Hepatocyte (in vitro differentiated cells): Measurements from ENCODE around the gene GPR152. TPM values are rescaled to one million over a fixed set of nuclear protein-coding genes. Genes with fewer than 3 reads are reported as not detected.
A peak's percentile ranks its signal among the peaks of the same experiment; 100 is the strongest.

ENCODE experiments used
- DNase-seq: peaks from one replicate; pipeline ENCODE4 v3.0.0-alpha.2; 2016; ENCODE audit warnings: low spot score
- H2AFZ ChIP-seq: fragments of 200-600 bp; sonication (generic); 2 replicates; pipeline ENCODE4 v1.6.0; 2016; ENCODE audit warnings: antibody characterized with exemption, mild to moderate bottlenecking
- H3K27ac ChIP-seq: fragments of 200-600 bp; sonication (generic); 2 replicates; pipeline ENCODE4 v1.5.1; 2016; ENCODE audit warnings: mild to moderate bottlenecking
- H3K27me3 ChIP-seq: fragments of 200-600 bp; sonication (generic); 2 replicates; pipeline ENCODE4 v1.6.1; 2016
- H3K36me3 ChIP-seq: fragments of 200-600 bp; sonication (generic); replicated peaks from 2 replicates; pipeline ENCODE4 v1.5.1; 2016; ENCODE audit warnings: low read depth; ENCODE audit not compliant: insufficient read depth
- H3K4me1 ChIP-seq: fragments of 200-600 bp; sonication (generic); 2 replicates; pipeline ENCODE4 v1.5.1; 2016; ENCODE audit warnings: mild to moderate bottlenecking, moderate library complexity; ENCODE audit not compliant: insufficient read depth
- H3K4me2 ChIP-seq: fragments of 200-600 bp; sonication (generic); 2 replicates; pipeline ENCODE4 v1.6.0; 2016
- H3K4me3 ChIP-seq: fragments of 200-600 bp; sonication (generic); 2 replicates; pipeline ENCODE4 v1.5.1; 2016; ENCODE audit warnings: mild to moderate bottlenecking
- H3K79me2 ChIP-seq: fragments of 200-600 bp; sonication (generic); 2 replicates; pipeline ENCODE4 v1.6.0; 2017; ENCODE audit warnings: mild to moderate bottlenecking
- H3K9me2 ChIP-seq: fragments of 200-600 bp; sonication (generic); replicated peaks from 2 replicates; pipeline ENCODE4 v1.6.0; 2017; ENCODE audit warnings: mild to moderate bottlenecking; ENCODE audit not compliant: insufficient read depth
- H3K9me3 ChIP-seq: fragments of 200-600 bp; sonication (generic); 2 replicates; pipeline ENCODE4 v1.5.1; 2016; ENCODE audit warnings: low read depth, mild to moderate bottlenecking
- H4K20me1 ChIP-seq: fragments of 200-600 bp; sonication (generic); 2 replicates; pipeline ENCODE4 v1.6.0; 2016; ENCODE audit warnings: mild to moderate bottlenecking; ENCODE audit not compliant: insufficient read depth, poor library complexity, severe bottlenecking
- EZH2 ChIP-seq: fragments of 200-600 bp; sonication (generic); IDR thresholded peaks from 2 replicates; pipeline ENCODE4 v1.6.1; 2016; ENCODE audit warnings: antibody characterized with exemption, mild to moderate bottlenecking, borderline replicate concordance
- EZH2phosphoT487 ChIP-seq: fragments of 200-600 bp; sonication (generic); IDR thresholded peaks from one replicate; pipeline ENCODE4 v1.6.1; 2018; ENCODE audit warnings: antibody characterized with exemption, mild to moderate bottlenecking, low read depth, moderate library complexity; ENCODE audit not compliant: unreplicated experiment, severe bottlenecking
- WGBS: methylation state at CpG from one replicate; pipeline ENCODE4 v1.1.6; 2016; ENCODE audit warnings: low lambda C conversion rate; ENCODE audit errors: missing lambda C conversion rate; 5-methylcytosine and 5-hydroxymethylcytosine counted together
- polyA plus RNA-seq: library from polyadenylated mRNA; unstranded; fragments of >200 nt; fragmentation: Nextera tagmentation; extraction: Ambion mirVana; gene quantifications from 2 replicates; pipeline ENCODE4 v1.2.1, GENCODE V29; 2016
- total RNA-seq: library from RNA; depleted of rRNA; stranded (reverse); fragments of >200 nt; gene quantifications from 2 replicates; pipeline ENCODE4 v1.2.3, GENCODE V29; 2014
- TF ChIP-seq, protein P1 (sequence below): fragments of 200-600 bp; sonication (generic); IDR thresholded peaks from 2 replicates; pipeline ENCODE4 v1.5.1; 2016; ENCODE audit warnings: antibody characterized with exemption, mild to moderate bottlenecking; ENCODE audit not compliant: poor library complexity

Gene GPR152
- total and polyA plus RNA-seq, 2 experiments from 2014 or later = not detected

DNA sequence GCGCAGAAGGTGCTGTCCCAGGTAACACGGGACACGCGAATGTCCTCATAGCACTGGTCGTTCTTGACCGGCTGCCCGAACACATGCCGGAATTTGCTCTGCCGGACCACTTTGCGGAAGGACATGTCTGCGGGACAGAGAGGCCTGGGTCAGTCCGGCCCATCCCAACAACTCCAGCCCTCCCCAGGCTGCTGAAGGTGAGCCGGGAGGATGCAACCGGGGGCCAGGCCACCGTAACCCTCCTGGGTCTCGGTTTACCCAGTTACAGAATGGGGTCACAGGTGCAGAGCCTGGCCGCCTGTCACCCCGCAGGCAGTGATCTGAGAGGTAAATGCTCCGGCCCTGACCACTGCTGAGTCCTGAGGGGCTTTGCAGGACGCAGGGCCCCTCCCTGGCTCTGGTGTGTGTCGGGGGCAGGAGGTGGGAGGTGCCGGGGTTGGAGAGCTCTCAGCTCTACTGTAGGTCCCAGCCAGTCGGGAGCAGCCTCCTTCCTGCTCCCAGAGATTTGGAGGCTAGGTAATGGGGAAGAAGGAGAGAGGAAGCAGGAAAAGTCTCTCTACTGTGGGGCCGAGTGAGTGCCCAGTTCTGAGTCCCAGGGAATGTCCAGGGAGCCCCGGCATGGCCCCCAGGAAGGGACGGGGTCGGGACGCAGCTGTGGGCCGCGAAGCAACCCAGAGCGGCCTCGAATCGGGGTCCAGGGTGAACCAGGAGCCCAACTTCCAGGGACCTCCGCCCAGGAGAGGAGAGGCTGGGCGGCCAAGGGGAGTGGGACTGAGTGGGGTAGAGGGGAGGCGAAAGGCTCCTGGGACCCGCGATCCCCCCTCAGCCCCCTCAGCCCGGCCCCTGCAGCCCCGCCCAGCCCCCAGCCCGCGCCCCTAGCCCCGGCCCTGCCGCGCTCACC is 9.8 kb downstream of the GPR152 start:
- H2AFZ ChIP-seq = peak overlapping the region; percentile 23
- H3K9me2 ChIP-seq = no peaks in the 10 kb centered on the region
- no peak for TF ChIP-seq EZH2phosphoT487

DNA sequence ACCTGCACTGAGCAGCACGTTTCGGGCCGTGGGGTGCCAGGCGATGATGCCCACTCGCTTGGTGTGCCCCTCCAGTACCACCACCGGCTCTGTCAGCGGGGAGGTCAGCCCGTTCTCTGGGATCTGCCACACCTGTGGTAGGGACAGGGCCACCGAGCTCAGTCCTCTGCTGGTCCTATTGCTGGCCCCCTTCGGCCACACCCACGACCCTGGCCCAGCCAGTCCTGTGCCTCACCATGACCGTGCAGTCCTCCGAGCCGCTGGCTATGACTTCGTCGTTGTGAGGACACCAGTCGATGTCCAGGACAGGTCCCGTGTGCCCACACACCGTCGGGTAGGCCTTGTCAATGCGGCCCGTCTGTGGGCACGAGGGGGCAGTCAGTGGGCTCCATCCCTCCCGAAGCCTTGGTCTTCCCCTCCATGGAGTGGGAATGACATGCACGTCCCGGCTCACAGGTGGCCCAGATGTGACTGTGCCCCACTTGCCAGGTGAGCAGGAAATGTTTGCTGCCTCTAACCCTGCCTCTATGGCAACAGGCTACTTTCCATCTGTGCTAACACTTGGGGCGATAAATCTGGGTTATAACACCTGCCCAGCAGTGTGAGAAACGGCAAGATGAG is 10.7 kb downstream of the GPR152 start:
- TF ChIP-seq EZH2 (no peak), EZH2phosphoT487 (no peak)
- TF ChIP-seq, protein P1, sequence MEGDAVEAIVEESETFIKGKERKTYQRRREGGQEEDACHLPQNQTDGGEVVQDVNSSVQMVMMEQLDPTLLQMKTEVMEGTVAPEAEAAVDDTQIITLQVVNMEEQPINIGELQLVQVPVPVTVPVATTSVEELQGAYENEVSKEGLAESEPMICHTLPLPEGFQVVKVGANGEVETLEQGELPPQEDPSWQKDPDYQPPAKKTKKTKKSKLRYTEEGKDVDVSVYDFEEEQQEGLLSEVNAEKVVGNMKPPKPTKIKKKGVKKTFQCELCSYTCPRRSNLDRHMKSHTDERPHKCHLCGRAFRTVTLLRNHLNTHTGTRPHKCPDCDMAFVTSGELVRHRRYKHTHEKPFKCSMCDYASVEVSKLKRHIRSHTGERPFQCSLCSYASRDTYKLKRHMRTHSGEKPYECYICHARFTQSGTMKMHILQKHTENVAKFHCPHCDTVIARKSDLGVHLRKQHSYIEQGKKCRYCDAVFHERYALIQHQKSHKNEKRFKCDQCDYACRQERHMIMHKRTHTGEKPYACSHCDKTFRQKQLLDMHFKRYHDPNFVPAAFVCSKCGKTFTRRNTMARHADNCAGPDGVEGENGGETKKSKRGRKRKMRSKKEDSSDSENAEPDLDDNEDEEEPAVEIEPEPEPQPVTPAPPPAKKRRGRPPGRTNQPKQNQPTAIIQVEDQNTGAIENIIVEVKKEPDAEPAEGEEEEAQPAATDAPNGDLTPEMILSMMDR = no peak
- Histone ChIP-seq H3K4me1 (peaks cover 16% of the 10 kb centered on the region), H3K27me3 (no peaks in the 10 kb centered on the region), H3K79me2 (peaks cover 21% of the 10 kb centered on the region), H3K27ac (no peak overlapping the region), H3K36me3 (no peaks in the 10 kb centered on the region), H4K20me1 (no peaks in the 10 kb centered on the region), H3K4me2 (peak overlapping the region; percentile 93), H3K9me3 (no peaks in the 10 kb centered on the region), H3K4me3 (no peak overlapping the region), H2AFZ (no peak overlapping the region), H3K9me2 (no peaks in the 10 kb centered on the region)
- DNase-seq = no peak
- WGBS = 92% methylated on average over 20 of the region's 28 CpGs

More for the DNA sequence above, 9.8 kb downstream of the GPR152 start:
- peaks cover 21% of the 10 kb centered on the region for H3K79me2 ChIP-seq
- H3K27me3 ChIP-seq = no peaks in the 10 kb centered on the region
- H3K4me3 ChIP-seq = peak overlapping the region; percentile 90
- WGBS = 43% methylated on average over 35 of the region's 45 CpGs
- no peaks in the 10 kb centered on the region for H4K20me1 ChIP-seq
- H3K4me2 ChIP-seq = peak overlapping the region; percentile 93
- H3K36me3 ChIP-seq = no peaks in the 10 kb centered on the region
- peaks cover 16% of the 10 kb centered on the region for H3K4me1 ChIP-seq
- no peak for DNase-seq
- H3K27ac ChIP-seq = peak overlapping the region; percentile 80
- H3K9me3 ChIP-seq = no peaks in the 10 kb centered on the region

DNA sequence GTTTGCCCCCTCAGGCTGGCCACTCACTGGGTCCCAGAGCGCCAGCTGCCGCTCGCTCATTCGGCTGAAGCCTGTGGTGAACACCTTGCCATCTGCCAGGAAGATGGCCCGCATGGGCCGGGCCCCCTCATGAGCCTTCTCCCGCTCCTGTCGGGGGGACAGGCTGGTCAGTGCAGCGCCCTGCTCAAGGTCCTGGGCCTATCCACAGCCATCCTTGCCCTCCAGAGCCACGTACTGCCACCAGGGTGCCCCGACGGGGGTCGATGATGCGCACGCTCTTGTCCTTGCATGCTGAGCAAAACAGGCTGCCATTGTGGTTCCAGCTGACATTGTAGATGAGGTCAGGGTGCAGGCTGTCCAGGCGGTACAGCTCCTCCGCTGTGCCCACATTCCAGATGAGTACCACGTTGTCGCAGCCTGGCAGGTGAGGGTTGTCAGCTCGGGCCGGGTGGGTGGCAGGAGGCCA is 11.4 kb downstream of the GPR152 start:
- Histone ChIP-seq H3K27ac (no peak overlapping the region), H4K20me1 (no peaks in the 10 kb centered on the region), H3K4me3 (no peak overlapping the region), H3K4me1 (peaks cover 16% of the 10 kb centered on the region), H3K9me2 (no peaks in the 10 kb centered on the region), H3K36me3 (no peaks in the 10 kb centered on the region), H3K27me3 (no peaks in the 10 kb centered on the region), H3K79me2 (peaks cover 21% of the 10 kb centered on the region), H3K9me3 (no peaks in the 10 kb centered on the region), H2AFZ (no peak overlapping the region), H3K4me2 (no peak overlapping the region)
- TF ChIP-seq EZH2phosphoT487 (no peak), EZH2 (no peak)
- TF ChIP-seq, protein P1 = no peak
- WGBS = 95% methylated on average over 21 of the region's 21 CpGs
- no peak for DNase-seq
